AG08395 (cell line): Measurements from ENCODE around the gene NPAS3.

Source experiments
- DNase-seq: peaks from one replicate; pipeline ENCODE4 v3.0.0; 2012; ENCODE audit warnings: mixed read lengths, low spot score

Gene NPAS3

GRCh38 chr14:33642691-33643244, 704.1 kb downstream of the NPAS3 start:
- DNase-seq = peak; percentile 19

- no peak for DNase-seq
These were observed 704.9 kb downstream of the NPAS3 start for GRCh38 chr14:33643426-33644181.

- peak; percentile 20 for DNase-seq
These were observed 708.1 kb downstream of the NPAS3 start for GRCh38 chr14:33646692-33647260.

GRCh38 chr14:33647385-33647786, 708.7 kb downstream of the NPAS3 start:
- peak; percentile 89 for DNase-seq

- DNase-seq = no peak
These were observed 711.8 kb downstream of the NPAS3 start for GRCh38 chr14:33650430-33650829.

GRCh38 chr14:33652566-33653307, 714.1 kb downstream of the NPAS3 start:
- DNase-seq = no peak

GRCh38 chr14:33653308-33653695, 714.6 kb downstream of the NPAS3 start:
- no peak for DNase-seq

GRCh38 chr14:33655421-33655820, 716.7 kb downstream of the NPAS3 start:
- no peak for DNase-seq

- DNase-seq = peak; percentile 48
These were observed 718.8 kb downstream of the NPAS3 start for GRCh38 chr14:33657476-33657875.

GRCh38 chr14:33660248-33660647, 721.6 kb downstream of the NPAS3 start:
- no peak for DNase-seq

- DNase-seq = no peak
These were observed 722.4 kb downstream of the NPAS3 start for GRCh38 chr14:33661101-33661500.

- DNase-seq = peak; percentile 19
These were observed 729.4 kb downstream of the NPAS3 start for GRCh38 chr14:33668066-33668465.

GRCh38 chr14:33669111-33669510, 730.4 kb downstream of the NPAS3 start:
- no peak for DNase-seq

GRCh38 chr14:33670235-33670634, 731.6 kb downstream of the NPAS3 start:
- DNase-seq = no peak

- DNase-seq = no peak
These were observed 732.9 kb downstream of the NPAS3 start for GRCh38 chr14:33671556-33671955.

- DNase-seq = no peak
These were observed 736.2 kb downstream of the NPAS3 start for GRCh38 chr14:33674927-33675326.

GRCh38 chr14:33675415-33676130, 736.9 kb downstream of the NPAS3 start:
- no peak for DNase-seq

- peak; percentile 29 for DNase-seq
These were observed 737.5 kb downstream of the NPAS3 start for GRCh38 chr14:33676135-33676566.

- DNase-seq = no peak
These were observed 738.2 kb downstream of the NPAS3 start for GRCh38 chr14:33676891-33677290.

- no peak for DNase-seq
These were observed 739.3 kb downstream of the NPAS3 start for GRCh38 chr14:33678005-33678404.

GRCh38 chr14:33679025-33679424, 740.3 kb downstream of the NPAS3 start:
- DNase-seq = no peak
